GM21723 (cell line): Measurements from ENCODE around the gene C17orf67.
A peak's percentile ranks its signal among the peaks of the same experiment; 100 is the strongest.
"Not testable (repeated sequence)": the region's sequence is repeated elsewhere in the genome, so short reads cannot be mapped to it uniquely, and the experiment has no call there.

Source experiments
- ATAC-seq: cut with Tn5 transposase; IDR thresholded peaks from one replicate; pipeline ENCODE4 v1.9.1; 2021; ENCODE audit warnings: mild to moderate bottlenecking, moderate library complexity; ENCODE audit not compliant: unreplicated experiment

C17orf67 gene

GRCh38 chr17:56778898-56779297 is 54.8 kb downstream of the C17orf67 start:
- ATAC-seq, result no peak

- ATAC-seq, result no peak
Observed at GRCh38 chr17:56777859-56778258, 55.9 kb downstream of the C17orf67 start.

- ATAC-seq, result peak; percentile 56
Observed at GRCh38 chr17:56774650-56775049, 59.1 kb downstream of the C17orf67 start.

- no peak for ATAC-seq
Observed at GRCh38 chr17:56773124-56773523, 60.6 kb downstream of the C17orf67 start.

GRCh38 chr17:56772442-56772841 is 61.3 kb downstream of the C17orf67 start:
- ATAC-seq, result no peak

- no peak for ATAC-seq
Observed at GRCh38 chr17:56771975-56772374, 61.7 kb downstream of the C17orf67 start.

- no peak for ATAC-seq
Observed at GRCh38 chr17:56771563-56771962, 62.2 kb downstream of the C17orf67 start.

GRCh38 chr17:56770427-56770826 is 63.3 kb downstream of the C17orf67 start:
- no peak for ATAC-seq

- no peak for ATAC-seq
Observed at GRCh38 chr17:56765449-56765848, 68.3 kb downstream of the C17orf67 start.

- no peak for ATAC-seq
Observed at GRCh38 chr17:56762988-56763387, 70.7 kb downstream of the C17orf67 start.

GRCh38 chr17:56762144-56762543 is 71.6 kb downstream of the C17orf67 start:
- no peak for ATAC-seq

GRCh38 chr17:56761387-56761786 is 72.3 kb downstream of the C17orf67 start:
- ATAC-seq, result no peak

GRCh38 chr17:56757611-56758010 is 76.1 kb downstream of the C17orf67 start:
- ATAC-seq, result not testable (repeated sequence)

- ATAC-seq, result no peak
Observed at GRCh38 chr17:56756536-56756935, 77.2 kb downstream of the C17orf67 start.

- ATAC-seq, result no peak
Observed at GRCh38 chr17:56755310-56755709, 78.4 kb downstream of the C17orf67 start.

- ATAC-seq, result no peak
Observed at GRCh38 chr17:56754523-56755208, 79.1 kb downstream of the C17orf67 start.

GRCh38 chr17:56752263-56752836 is 81.4 kb downstream of the C17orf67 start:
- no peak for ATAC-seq

- no peak for ATAC-seq
Observed at GRCh38 chr17:56751145-56751738, 82.5 kb downstream of the C17orf67 start.

- no peak for ATAC-seq
Observed at GRCh38 chr17:56744721-56745120, 89.0 kb downstream of the C17orf67 start.

- ATAC-seq, result no peak
Observed at GRCh38 chr17:56742601-56743000, 91.1 kb downstream of the C17orf67 start.
